Fibroblast of skin of scalp (primary cell): Measurements from ENCODE around the gene SHCBP1.

Source experiments
- DNase-seq: peaks from one replicate; pipeline ENCODE4 v3.0.0-alpha.2; 2013

Gene SHCBP1

GRCh38 chr16:46613352-46613751 is 7.8 kb downstream of the SHCBP1 start:
- DNase-seq, result no peak

GRCh38 chr16:46612121-46612520 is 9.1 kb downstream of the SHCBP1 start:
- no peak for DNase-seq

- peak; percentile 67 for DNase-seq
These were observed 13.7 kb downstream of the SHCBP1 start for GRCh38 chr16:46607529-46607928.

- DNase-seq, result no peak
These were observed 14.9 kb downstream of the SHCBP1 start for GRCh38 chr16:46606231-46606630.

GRCh38 chr16:46591257-46591656 is 29.9 kb downstream of the SHCBP1 start:
- DNase-seq, result no peak

GRCh38 chr16:46586011-46586577 is 35.1 kb downstream of the SHCBP1 start:
- DNase-seq, result no peak

GRCh38 chr16:46583036-46583435 is 38.1 kb downstream of the SHCBP1 start:
- DNase-seq, result no peak

GRCh38 chr16:46582313-46582712 is 38.9 kb downstream of the SHCBP1 start:
- no peak for DNase-seq

GRCh38 chr16:46577988-46578579 is 43.1 kb downstream of the SHCBP1 start:
- no peak for DNase-seq

- no peak for DNase-seq
These were observed 47.4 kb downstream of the SHCBP1 start for GRCh38 chr16:46573834-46574159.

- DNase-seq, result peak; percentile 64
These were observed 48.0 kb downstream of the SHCBP1 start for GRCh38 chr16:46573008-46573833.

- no peak for DNase-seq
These were observed 51.9 kb downstream of the SHCBP1 start for GRCh38 chr16:46569231-46569735.

- no peak for DNase-seq
These were observed 52.5 kb downstream of the SHCBP1 start for GRCh38 chr16:46568472-46569230.

GRCh38 chr16:46562979-46563378 is 58.2 kb downstream of the SHCBP1 start:
- no peak for DNase-seq

- DNase-seq, result peak; percentile 2
These were observed 63.2 kb downstream of the SHCBP1 start for GRCh38 chr16:46558018-46558417.

- DNase-seq, result peak; percentile 54
These were observed 65.2 kb downstream of the SHCBP1 start for GRCh38 chr16:46555951-46556350.

- DNase-seq, result peak; percentile 75
These were observed 66.7 kb downstream of the SHCBP1 start for GRCh38 chr16:46554435-46554834.

- no peak for DNase-seq
These were observed 71.7 kb downstream of the SHCBP1 start for GRCh38 chr16:46549477-46549876.
